Limb (tissue), 2 donors: ENCODE measurements around the gene LNX2.

Experiments
- DNase-seq, 2 donors: peaks; one replicate each; pipeline ENCODE4 v3.0.0-alpha.2; 2016; ENCODE audit errors: extremely low spot score in 2 of 2

The LNX2 gene

DNA sequence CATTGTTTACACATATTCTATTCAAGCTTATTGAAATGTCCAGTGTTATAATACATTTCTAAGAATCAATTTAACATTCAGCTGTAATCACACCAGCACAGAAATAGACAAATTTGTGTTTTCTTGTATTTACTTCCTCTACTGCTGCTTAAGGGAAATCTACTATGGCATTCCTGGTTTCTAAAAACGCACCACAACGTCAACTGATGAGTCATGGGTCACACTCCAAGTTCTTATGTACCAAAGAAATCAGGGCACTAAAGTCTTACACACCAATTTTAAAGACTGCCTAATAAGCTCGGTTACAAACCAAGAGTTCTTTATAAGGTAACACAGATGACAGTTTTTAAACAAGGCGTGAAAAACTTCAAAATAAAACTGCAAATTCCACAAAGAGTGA is 13.2 kb downstream of the LNX2 start:
- no peak for DNase-seq

GRCh38 chr13:27605610-27606200 is 14.6 kb downstream of the LNX2 start:
- DNase-seq: no peak

DNA sequence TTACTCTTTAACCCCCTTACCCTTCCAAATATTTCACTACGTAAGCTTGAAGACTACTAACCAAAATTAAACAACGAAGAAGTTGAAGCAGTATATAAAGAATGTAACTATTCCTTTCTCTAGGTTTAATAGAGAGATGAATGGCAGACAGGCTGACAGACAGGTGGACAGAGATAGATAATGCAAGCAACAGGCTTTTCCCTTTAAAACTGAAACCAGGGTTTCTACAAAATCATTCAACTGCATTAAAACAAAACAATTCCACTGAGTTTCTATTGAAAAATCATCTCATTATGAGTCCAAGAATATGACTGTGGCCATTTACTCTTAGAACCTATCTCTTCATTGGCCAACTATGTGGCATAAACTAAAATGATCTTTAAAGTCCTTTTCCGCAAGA is 15.2 kb downstream of the LNX2 start:
- DNase-seq: no peak

GRCh38 chr13:27601803-27602202 is 18.5 kb downstream of the LNX2 start:
- DNase-seq: no peak

- no peak for DNase-seq
Observed at GRCh38 chr13:27601208-27601607, 19.1 kb downstream of the LNX2 start.

- DNase-seq: no peak
Observed at GRCh38 chr13:27600711-27601110, 19.6 kb downstream of the LNX2 start.

DNA sequence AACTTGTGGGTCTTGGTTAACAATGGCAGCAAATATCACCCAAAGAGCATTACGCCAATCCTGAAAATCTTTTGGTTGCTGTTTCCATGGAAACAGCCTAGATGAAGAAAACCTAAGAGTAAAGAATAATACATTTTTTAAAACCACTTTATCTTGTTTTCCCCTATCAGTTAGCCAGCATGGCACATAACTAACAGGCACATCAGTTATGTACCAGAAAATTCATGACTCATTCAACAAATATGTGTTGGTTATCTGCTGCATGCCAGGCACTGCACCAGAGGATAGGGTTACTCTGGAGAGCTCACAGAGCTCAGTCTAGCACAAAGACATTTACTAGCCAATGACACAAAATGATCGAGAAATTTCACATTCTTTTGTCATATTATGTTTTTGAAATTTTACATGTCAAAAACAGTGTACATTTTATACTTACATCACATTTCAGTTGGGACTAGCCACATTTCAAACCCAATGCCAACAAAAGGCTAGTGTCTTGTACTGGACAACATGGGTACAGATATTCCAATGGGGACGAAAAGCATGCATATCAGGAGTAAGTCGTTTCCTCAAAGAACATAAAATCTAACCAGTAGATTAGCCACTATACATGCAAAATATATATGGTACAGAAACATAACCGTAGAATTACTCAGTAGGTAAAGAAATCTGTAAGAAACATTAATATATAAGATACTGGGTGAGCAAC is 20.3 kb downstream of the LNX2 start:
- no peak for DNase-seq

GRCh38 chr13:27599096-27599495 is 21.2 kb downstream of the LNX2 start:
- no peak for DNase-seq

DNA sequence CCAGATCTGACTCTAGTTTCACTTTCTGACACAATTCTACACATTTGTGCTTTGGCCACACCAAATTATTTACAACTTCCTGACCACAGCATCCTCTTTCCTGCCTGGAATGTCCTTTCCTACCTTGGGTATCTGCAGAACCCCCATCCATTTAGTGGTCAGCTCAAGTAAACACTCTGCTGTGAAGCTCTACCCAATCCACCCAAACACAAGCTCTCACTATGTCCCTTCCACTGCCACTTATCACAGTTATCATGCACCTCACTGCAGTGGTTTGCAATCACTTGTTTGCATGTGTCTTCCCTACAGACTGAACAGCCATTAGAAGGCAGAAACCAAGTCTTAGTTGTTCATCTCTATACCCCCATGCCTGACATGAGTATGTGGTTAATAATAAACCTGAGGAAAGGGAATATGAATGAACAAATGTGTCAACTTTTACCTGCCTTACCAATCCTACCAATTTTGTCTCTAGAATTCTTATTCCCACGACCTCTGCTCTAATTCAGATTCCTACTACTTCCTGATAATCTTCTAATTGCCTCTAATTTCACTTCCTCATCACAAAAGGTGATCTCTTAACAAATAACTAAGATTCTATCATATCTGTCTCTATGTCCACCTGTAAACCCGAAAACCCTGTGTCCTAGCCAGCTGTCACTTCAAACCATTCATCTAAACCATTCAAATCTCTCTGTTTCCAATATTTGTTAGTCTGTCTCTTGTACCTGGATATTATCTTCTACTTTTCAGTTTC is 25.1 kb downstream of the LNX2 start:
- DNase-seq: no peak

DNA sequence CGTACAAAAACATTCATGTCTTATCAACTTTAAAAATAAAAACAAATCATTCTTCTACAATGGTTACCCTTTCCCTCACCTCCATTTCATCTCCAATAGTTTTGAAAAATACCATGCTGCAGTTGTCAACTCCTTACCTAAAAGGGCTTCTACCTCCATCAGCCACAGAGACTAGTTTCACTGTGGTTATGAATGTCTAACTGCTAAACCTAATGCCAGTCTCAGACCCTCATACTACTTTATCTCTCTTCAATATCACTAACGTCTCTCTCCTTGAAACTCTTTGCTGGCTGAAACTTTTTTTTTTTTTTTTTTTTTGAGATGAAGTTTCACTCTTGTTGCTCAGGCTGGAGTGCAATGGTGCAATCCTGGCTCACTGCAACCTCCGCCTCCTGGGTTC is 27.1 kb downstream of the LNX2 start:
- no peak for DNase-seq

DNA sequence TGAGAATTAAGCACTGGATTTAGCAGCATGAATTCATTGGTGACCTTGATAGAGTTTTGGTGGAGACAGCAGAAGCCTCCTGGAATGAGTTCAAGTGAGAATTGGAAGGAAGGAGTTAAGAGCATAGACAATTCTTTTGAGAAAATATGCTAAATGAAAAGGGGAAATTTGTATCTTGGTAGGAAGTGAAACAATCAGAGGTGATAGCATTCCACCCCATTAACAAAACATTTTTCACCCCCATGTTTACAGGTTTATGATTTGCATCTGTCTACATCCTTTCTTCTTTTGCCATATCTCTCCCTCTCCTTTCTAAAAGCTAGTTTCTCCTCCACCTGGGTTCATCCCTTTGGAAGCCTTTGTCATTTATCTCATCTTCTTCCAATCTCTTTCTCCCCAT is 27.5 kb downstream of the LNX2 start:
- DNase-seq: no peak

- DNase-seq: no peak
Observed at GRCh38 chr13:27588405-27588804, 31.9 kb downstream of the LNX2 start.

GRCh38 chr13:27587095-27587746 is 33.1 kb downstream of the LNX2 start:
- DNase-seq: no peak

DNA sequence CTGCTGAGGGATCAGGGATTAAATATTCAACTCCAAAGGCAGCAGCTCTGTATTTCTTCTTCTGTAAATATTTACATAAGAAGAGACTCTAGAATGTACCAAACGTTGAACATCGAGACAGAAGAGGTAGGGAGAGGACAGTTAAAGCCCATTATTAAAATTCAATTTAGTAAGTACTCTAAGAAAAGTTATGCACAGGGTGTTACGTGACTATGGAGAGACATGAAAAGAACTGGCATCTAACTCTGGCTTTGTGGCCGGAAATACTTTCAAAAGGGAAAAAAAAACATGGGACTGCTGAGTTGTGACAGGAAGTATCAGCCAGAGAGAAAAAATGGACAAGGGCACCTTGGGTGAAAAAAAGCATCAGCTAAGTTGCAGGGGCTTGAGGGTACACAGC is 36.7 kb downstream of the LNX2 start:
- no peak for DNase-seq

- DNase-seq: no peak
Observed at GRCh38 chr13:27578121-27579030, 42.0 kb downstream of the LNX2 start.

GRCh38 chr13:27574661-27575060 is 45.7 kb downstream of the LNX2 start:
- DNase-seq: no peak

GRCh38 chr13:27573265-27573664 is 47.1 kb downstream of the LNX2 start:
- no peak for DNase-seq

- no peak for DNase-seq
Observed at GRCh38 chr13:27572234-27572901, 48.0 kb downstream of the LNX2 start.

GRCh38 chr13:27570906-27571305 is 49.4 kb downstream of the LNX2 start:
- no peak for DNase-seq

DNA sequence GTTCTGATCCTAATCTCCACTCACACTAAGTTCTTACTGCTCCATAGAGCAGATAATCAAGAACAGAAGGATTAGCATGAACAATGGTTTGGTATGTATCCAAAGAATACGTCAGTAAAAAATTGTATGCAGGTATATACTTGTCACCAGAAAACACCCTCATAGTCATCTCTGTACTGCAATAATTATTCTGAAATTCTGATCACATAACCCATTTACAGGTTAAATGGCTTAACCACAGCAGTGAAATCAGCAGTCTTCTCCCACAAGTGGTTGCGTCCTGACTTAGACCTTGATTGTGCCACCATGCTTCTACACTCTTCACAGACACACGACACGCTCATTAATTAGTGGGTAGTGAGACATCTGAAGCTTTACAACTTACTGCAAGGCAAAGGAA is 50.9 kb downstream of the LNX2 start:
- DNase-seq: no peak

GRCh38 chr13:27565818-27566217 is 54.5 kb downstream of the LNX2 start:
- DNase-seq: no peak
